ENCODE measurements around the gene SPATA31E1. TPM values are rescaled to one million over a fixed set of nuclear protein-coding genes. Genes with fewer than 3 reads are reported as not detected.
A peak's percentile ranks its signal among the peaks of the same experiment; 100 is the strongest.

The SPATA31E1 gene
- total RNA-seq, 1 donor: under 0.01 TPM

DNA sequence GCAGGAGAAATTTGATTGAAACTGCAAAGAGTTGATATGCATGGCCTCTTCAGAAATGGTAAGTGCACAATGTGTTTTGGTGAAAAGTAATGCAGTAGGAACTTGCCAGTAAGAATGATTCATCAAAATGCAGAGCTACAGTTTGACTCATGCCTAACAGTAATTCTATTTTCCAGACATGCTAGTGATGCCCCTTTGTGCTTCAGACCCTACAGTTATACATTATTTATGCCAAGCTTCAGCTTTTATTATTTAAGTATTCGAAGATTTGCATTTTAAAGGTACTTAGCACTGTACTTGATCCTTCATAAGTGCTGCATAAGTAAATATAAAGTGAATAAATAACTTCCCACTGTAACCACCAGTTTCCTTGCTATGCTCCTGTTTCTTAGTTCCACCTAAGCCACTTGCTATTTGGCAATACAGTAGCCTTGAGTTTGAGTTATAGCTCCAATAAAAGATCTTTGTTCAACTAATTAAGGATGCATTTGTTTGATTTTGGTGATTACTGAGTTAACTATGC lies 3.6 kb upstream of the SPATA31E1 start:
- peaks cover 7% of the 10 kb centered on the region for H3K4me1 ChIP-seq (ENCODE audit: insufficient read depth, low read length)
- no peaks in the 10 kb centered on the region for H3K79me2 ChIP-seq (ENCODE audit: insufficient read depth, low read length)
- no peak overlapping the region for H2AFZ ChIP-seq (ENCODE audit: low read length)
- H4K20me1 ChIP-seq (ENCODE audit: insufficient read depth, low read length): no peaks in the 10 kb centered on the region
- H3K27me3 ChIP-seq (ENCODE audit: insufficient read depth, low read length): no peaks in the 10 kb centered on the region
- H3K9me3 ChIP-seq (ENCODE audit: low read depth, low read length): peaks cover 3% of the 10 kb centered on the region
- TF ChIP-seq, protein P1, sequence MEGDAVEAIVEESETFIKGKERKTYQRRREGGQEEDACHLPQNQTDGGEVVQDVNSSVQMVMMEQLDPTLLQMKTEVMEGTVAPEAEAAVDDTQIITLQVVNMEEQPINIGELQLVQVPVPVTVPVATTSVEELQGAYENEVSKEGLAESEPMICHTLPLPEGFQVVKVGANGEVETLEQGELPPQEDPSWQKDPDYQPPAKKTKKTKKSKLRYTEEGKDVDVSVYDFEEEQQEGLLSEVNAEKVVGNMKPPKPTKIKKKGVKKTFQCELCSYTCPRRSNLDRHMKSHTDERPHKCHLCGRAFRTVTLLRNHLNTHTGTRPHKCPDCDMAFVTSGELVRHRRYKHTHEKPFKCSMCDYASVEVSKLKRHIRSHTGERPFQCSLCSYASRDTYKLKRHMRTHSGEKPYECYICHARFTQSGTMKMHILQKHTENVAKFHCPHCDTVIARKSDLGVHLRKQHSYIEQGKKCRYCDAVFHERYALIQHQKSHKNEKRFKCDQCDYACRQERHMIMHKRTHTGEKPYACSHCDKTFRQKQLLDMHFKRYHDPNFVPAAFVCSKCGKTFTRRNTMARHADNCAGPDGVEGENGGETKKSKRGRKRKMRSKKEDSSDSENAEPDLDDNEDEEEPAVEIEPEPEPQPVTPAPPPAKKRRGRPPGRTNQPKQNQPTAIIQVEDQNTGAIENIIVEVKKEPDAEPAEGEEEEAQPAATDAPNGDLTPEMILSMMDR (IDR thresholded peaks at IDR 0.05; ENCODE audit: extremely low read depth, low read depth, low read length): no peak
- no peaks in the 10 kb centered on the region for H3K36me3 ChIP-seq (ENCODE audit: insufficient read depth, low read length)
- peak; percentile 88 for DNase-seq (ENCODE audit: insufficient read length, low spot score, missing footprints)
- no peak overlapping the region for H3K4me3 ChIP-seq (ENCODE audit: insufficient read depth, low read length)
- H3K27ac ChIP-seq (ENCODE audit: low read depth, low read length): peak overlapping the region; percentile 59
- H3K4me2 ChIP-seq (ENCODE audit: insufficient read depth, low read length): peak overlapping the region; percentile 51

DNA sequence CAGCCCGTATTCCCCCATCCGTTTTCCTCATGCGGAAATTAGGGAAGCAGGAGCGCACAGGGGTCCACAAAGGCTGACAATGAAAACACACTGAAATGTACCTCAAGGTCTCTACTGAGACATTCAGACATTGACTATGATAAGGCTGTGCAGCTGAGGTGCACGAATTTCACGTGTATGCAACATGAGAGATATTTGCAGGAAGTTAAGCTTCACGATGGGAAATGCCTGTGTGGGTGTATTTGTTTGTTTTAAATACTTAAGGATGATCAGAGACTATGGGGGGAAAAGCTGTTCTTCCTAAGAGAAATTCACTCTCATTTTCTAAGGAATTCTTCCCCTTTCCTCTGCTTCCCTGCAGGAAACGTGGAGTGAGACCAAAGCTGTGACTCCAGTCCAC lies 2.6 kb upstream of the SPATA31E1 start:
- no peak for DNase-seq (ENCODE audit: insufficient read length, low spot score, missing footprints)
- Histone ChIP-seq H4K20me1 (ENCODE audit: insufficient read depth, low read length) (no peaks in the 10 kb centered on the region), H3K27ac (ENCODE audit: low read depth, low read length) (no peak overlapping the region), H3K27me3 (ENCODE audit: insufficient read depth, low read length) (no peaks in the 10 kb centered on the region), H3K4me2 (ENCODE audit: insufficient read depth, low read length) (no peak overlapping the region), H3K4me3 (ENCODE audit: insufficient read depth, low read length) (no peak overlapping the region), H3K9me3 (ENCODE audit: low read depth, low read length) (peaks cover 3% of the 10 kb centered on the region), H3K36me3 (ENCODE audit: insufficient read depth, low read length) (no peaks in the 10 kb centered on the region), H3K4me1 (ENCODE audit: insufficient read depth, low read length) (peaks cover 7% of the 10 kb centered on the region), H2AFZ (ENCODE audit: low read length) (no peak overlapping the region), H3K79me2 (ENCODE audit: insufficient read depth, low read length) (no peaks in the 10 kb centered on the region)
- TF ChIP-seq, protein P1 (IDR thresholded peaks at IDR 0.05; ENCODE audit: extremely low read depth, low read depth, low read length): no peak

DNA sequence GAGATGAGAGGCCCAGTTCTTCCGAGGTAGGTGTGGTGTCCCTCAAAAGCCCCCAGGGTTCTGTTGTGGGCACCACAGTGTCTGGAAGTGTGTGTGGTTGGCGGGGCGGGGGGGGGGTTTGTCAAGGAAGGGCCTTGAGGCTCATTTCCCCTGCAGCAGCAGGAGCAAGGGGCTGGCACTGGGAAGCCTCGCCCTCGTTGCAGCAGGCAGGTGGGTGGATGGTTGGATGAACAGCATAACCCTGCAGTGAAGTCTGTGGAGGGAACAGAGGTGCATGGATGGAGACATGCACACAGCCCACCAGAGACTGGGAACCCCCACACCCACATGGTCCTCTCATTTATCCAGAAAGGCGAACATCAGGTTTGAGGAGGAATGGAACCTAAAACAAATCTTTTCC lies 2.0 kb upstream of the SPATA31E1 start:
- Histone ChIP-seq H3K4me1 (ENCODE audit: insufficient read depth, low read length) (peaks cover 7% of the 10 kb centered on the region), H3K9me3 (ENCODE audit: low read depth, low read length) (peaks cover 3% of the 10 kb centered on the region), H3K4me2 (ENCODE audit: insufficient read depth, low read length) (no peak overlapping the region), H3K79me2 (ENCODE audit: insufficient read depth, low read length) (no peaks in the 10 kb centered on the region), H4K20me1 (ENCODE audit: insufficient read depth, low read length) (no peaks in the 10 kb centered on the region), H3K27me3 (ENCODE audit: insufficient read depth, low read length) (no peaks in the 10 kb centered on the region), H3K27ac (ENCODE audit: low read depth, low read length) (no peak overlapping the region), H3K4me3 (ENCODE audit: insufficient read depth, low read length) (no peak overlapping the region), H2AFZ (ENCODE audit: low read length) (no peak overlapping the region), H3K36me3 (ENCODE audit: insufficient read depth, low read length) (no peaks in the 10 kb centered on the region)
- TF ChIP-seq, protein P1 (IDR thresholded peaks at IDR 0.05; ENCODE audit: extremely low read depth, low read depth, low read length): no peak
- no peak for DNase-seq (ENCODE audit: insufficient read length, low spot score, missing footprints)

DNA sequence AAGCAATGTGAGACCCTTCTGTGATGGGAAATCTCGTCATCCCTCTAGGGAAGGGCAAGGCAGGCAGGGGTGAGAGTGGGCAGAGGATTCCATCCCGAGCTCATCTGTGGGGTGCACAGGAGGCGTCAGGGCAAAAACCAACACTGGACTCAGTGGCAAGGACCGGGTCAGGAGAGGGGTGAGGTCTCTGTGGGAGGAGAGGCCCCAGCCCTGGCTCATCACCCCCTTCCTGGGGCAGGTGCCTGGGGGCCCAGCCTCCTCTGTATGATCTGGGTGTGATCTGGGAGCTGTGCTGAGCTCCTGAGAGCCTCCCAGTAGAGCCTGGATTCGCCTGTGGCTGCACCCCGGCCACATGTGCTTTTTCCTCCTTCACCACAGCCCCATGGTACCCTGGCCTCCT lies 597 bp downstream of the SPATA31E1 start:
- Histone ChIP-seq H4K20me1 (ENCODE audit: insufficient read depth, low read length) (no peaks in the 10 kb centered on the region), H3K9me3 (ENCODE audit: low read depth, low read length) (peaks cover 3% of the 10 kb centered on the region), H3K79me2 (ENCODE audit: insufficient read depth, low read length) (no peaks in the 10 kb centered on the region), H3K4me1 (ENCODE audit: insufficient read depth, low read length) (peaks cover 7% of the 10 kb centered on the region), H3K36me3 (ENCODE audit: insufficient read depth, low read length) (no peaks in the 10 kb centered on the region), H2AFZ (ENCODE audit: low read length) (no peak overlapping the region), H3K4me2 (ENCODE audit: insufficient read depth, low read length) (no peak overlapping the region), H3K27me3 (ENCODE audit: insufficient read depth, low read length) (no peaks in the 10 kb centered on the region), H3K27ac (ENCODE audit: low read depth, low read length) (no peak overlapping the region), H3K4me3 (ENCODE audit: insufficient read depth, low read length) (no peak overlapping the region)
- TF ChIP-seq, protein P1 (IDR thresholded peaks at IDR 0.05; ENCODE audit: extremely low read depth, low read depth, low read length): no peak
- no peak for DNase-seq (ENCODE audit: insufficient read length, low spot score, missing footprints)

Measured in osteoblast (primary cell).